ENCODE results near the gene TRAF1. TPM values are rescaled to one million over a fixed set of nuclear protein-coding genes. Genes with fewer than 3 reads are reported as not detected.

Gene TRAF1
- total RNA-seq, 1 experiment from 2014 or later, result 4.7 TPM

GRCh38 chr9:120927269-120928014 is 846 bp upstream of the TRAF1 start:
- TF ChIP-seq SIN3A (IDR thresholded peaks at IDR 0.05; ENCODE audit: borderline replicate concordance, insufficient read depth, low read depth, low read length) (no peak), CTCF (IDR thresholded peaks at IDR 0.05) (no peak), REST (IDR thresholded peaks at IDR 0.05; ENCODE audit: insufficient read depth in 1 of 2, low read depth in 2 of 2, low read length in 1 of 2) (no peak), TCF7L2 (IDR thresholded peaks at IDR 0.05; ENCODE audit: low read depth, low read length) (no peak), POLR2AphosphoS5 (IDR thresholded peaks at IDR 0.05; ENCODE audit: low read depth, low read length) (no peak)
- H3K4me3 ChIP-seq (ENCODE audit: low read depth in 2 of 2, low read length in 2 of 2), result no peak overlapping the region
- H3K4me1 ChIP-seq (ENCODE audit: control insufficient read depth, insufficient read depth, low read length), result peaks cover 11% of the 10 kb centered on the region; the same call in 1 of the 2 replicates
- ATAC-seq (no peak), DNase-seq (ENCODE audit: low read depth, low spot score) (no peak)
- ChIA-PET CTCF (no interaction called here), POLR2A (no interaction called here)
- no peaks in the 10 kb centered on the region for H3K9me3 ChIP-seq (ENCODE audit: control insufficient read depth, insufficient read depth, low read depth, low read length)
- in situ Hi-C loops (cut with HindIII; ENCODE audit: low pct_unique_long_range_greater_than_20kb, low sequenced_read_pairs), result no loop called here
- H3K27me3 ChIP-seq (ENCODE audit: control insufficient read depth, insufficient read depth, low read length), result no peaks in the 10 kb centered on the region
- H3K27ac ChIP-seq (ENCODE audit: low read length), result no peak overlapping the region; the same call in 1 of the 2 replicates
- BruUV-seq (replicated peaks), result no TSS peak
- intact Hi-C loops (cut with micrococcal nuclease; ENCODE audit: unreplicated experiment), result loop anchor here (5.0 kb wide), 1 partner anchor 50 kb away; the partner anchor contains the start of gene PHF19
- H3K36me3 ChIP-seq (ENCODE audit: control insufficient read depth, insufficient read depth, low read length), result no peaks in the 10 kb centered on the region

- DNase-seq (ENCODE audit: low read depth, low spot score), result peak; percentile 54
- BruUV-seq (replicated peaks), result no TSS peak
- 0 out of 4 replicates have a peak overlapping the region, but pooled peaks of 1 of the 2 experiments have one; percentile 1 for H3K4me3 ChIP-seq (ENCODE audit: low read depth in 2 of 2, low read length in 2 of 2)
- intact Hi-C loops (cut with micrococcal nuclease; ENCODE audit: unreplicated experiment), result loop anchor here (5.0 kb wide), 1 partner anchor 48 kb away; the partner anchor contains the start of gene PHF19
- H3K9me3 ChIP-seq (ENCODE audit: control insufficient read depth, insufficient read depth, low read depth, low read length), result no peaks in the 10 kb centered on the region
- in situ Hi-C loops (cut with HindIII; ENCODE audit: low pct_unique_long_range_greater_than_20kb, low sequenced_read_pairs), result no loop called here
- POLR2A ChIA-PET, result no interaction called here
- H3K36me3 ChIP-seq (ENCODE audit: control insufficient read depth, insufficient read depth, low read length), result no peaks in the 10 kb centered on the region
- H3K27me3 ChIP-seq (ENCODE audit: control insufficient read depth, insufficient read depth, low read length), result no peaks in the 10 kb centered on the region
- no peak for TF ChIP-seq REST (IDR thresholded peaks at IDR 0.05; ENCODE audit: insufficient read depth in 1 of 2, low read depth in 2 of 2, low read length in 1 of 2)
- TF ChIP-seq SIN3A (IDR thresholded peaks at IDR 0.05; ENCODE audit: borderline replicate concordance, insufficient read depth, low read depth, low read length), result no peak
- TF ChIP-seq POLR2AphosphoS5 (IDR thresholded peaks at IDR 0.05; ENCODE audit: low read depth, low read length), result no peak
- TF ChIP-seq TCF7L2 (IDR thresholded peaks at IDR 0.05; ENCODE audit: low read depth, low read length), result no peak
- TF ChIP-seq CTCF (IDR thresholded peaks at IDR 0.05), result no peak
- CTCF ChIA-PET, result no interaction called here
- peak; percentile 58 for ATAC-seq
- H3K4me1 ChIP-seq (ENCODE audit: control insufficient read depth, insufficient read depth, low read length), result peaks cover 8% of the 10 kb centered on the region; the same call in 1 of the 2 replicates
- no peak overlapping the region; the same call in 1 of the 2 replicates for H3K27ac ChIP-seq (ENCODE audit: low read length)
These were observed 830 bp downstream of the TRAF1 start for GRCh38 chr9:120925535-120926396.

All from Panc1 (cell line).